Lung (tissue), 12 donors: Measurements from ENCODE around the gene HTR1D. TPM values are rescaled to one million over a fixed set of nuclear protein-coding genes. Genes with fewer than 3 reads are reported as not detected.
A peak's percentile ranks its signal among the peaks of the same experiment; 100 is the strongest.
"Not testable (repeated sequence)": the region's sequence is repeated elsewhere in the genome, so short reads cannot be mapped to it uniquely, and the experiment has no call there.

ENCODE experiments used
- ATAC-seq: fragments of 200-7000 bp; cut with Tn5 transposase; one replicate; pipeline ENCODE4 v1.9.1; 2020; ENCODE audit warnings: moderate number of reproducible peaks; ENCODE audit not compliant: insufficient read depth, low FRiP score
- DNase-seq, 3 donors: peaks; one replicate each; pipeline ENCODE4 v3.0.0-alpha.2; 2013 to 2017
- H3K27ac ChIP-seq, 2 donors: one replicate each; pipeline ENCODE4 v1.5.1; 2013; ENCODE audit warnings: mild to moderate bottlenecking in 2 of 2, moderate library complexity in 2 of 2, control low read depth in 1 of 2, inconsistent platforms in 1 of 2, low read depth in 1 of 2, low read length in 1 of 2
- H3K27me3 ChIP-seq, 3 donors: one replicate each; pipeline ENCODE4 v1.5.1; 2013; ENCODE audit warnings: low read length in 2 of 3; ENCODE audit not compliant: control insufficient read depth in 3 of 3, insufficient read depth in 3 of 3
- H3K36me3 ChIP-seq, 4 donors: one replicate each; pipeline ENCODE4 v1.5.1; 2013; ENCODE audit warnings: low read length in 4 of 4, mild to moderate bottlenecking in 1 of 4, moderate library complexity in 1 of 4; ENCODE audit not compliant: control insufficient read depth in 4 of 4, insufficient read depth in 4 of 4
- H3K4me1 ChIP-seq, 5 donors: one replicate each; pipeline ENCODE4 v1.5.1; 2013; ENCODE audit warnings: low read length in 5 of 5, mild to moderate bottlenecking in 2 of 5, moderate library complexity in 1 of 5; ENCODE audit not compliant: control insufficient read depth in 5 of 5, insufficient read depth in 5 of 5
- H3K4me3 ChIP-seq: one replicate; pipeline ENCODE4 v1.5.1; 2013; ENCODE audit warnings: mild to moderate bottlenecking, control low read depth, moderate library complexity
- H3K9ac ChIP-seq, 2 donors: one replicate each; pipeline ENCODE4 v1.5.1; 2013; ENCODE audit warnings: low read length in 2 of 2, control low read depth in 1 of 2; ENCODE audit not compliant: insufficient read depth in 1 of 2
- H3K9me3 ChIP-seq, 4 donors: one replicate each; pipeline ENCODE4 v1.5.1; 2013; ENCODE audit warnings: low read length in 3 of 4, mild to moderate bottlenecking in 1 of 4, moderate library complexity in 1 of 4; ENCODE audit not compliant: control insufficient read depth in 4 of 4, insufficient read depth in 3 of 4
- WGBS, 2 donors: extraction: QIAGEN DNeasy Blood & Tissue Kit; methylation state at CpG; one replicate each; pipeline ENCODE4 v1.1.7; 2013; 5-methylcytosine and 5-hydroxymethylcytosine counted together
- polyA plus RNA-seq, 2 donors: library from polyadenylated mRNA; stranded (reverse); fragments of 200-250 nt; gene quantifications; one replicate each; pipeline ENCODE4 v1.2.1, GENCODE V29; 2013
- total RNA-seq, 2 donors: library from RNA; depleted of rRNA in 1 of 2; stranded (reverse); fragments of >200 nt in 1 of 2; gene quantifications; one replicate each; pipeline ENCODE4 v1.2.1, GENCODE V29; 2014 to 2021
- TF ChIP-seq, protein P1 (sequence below): IDR thresholded peaks from 2 replicates; pipeline ENCODE4 v1.5.1; 2012; ENCODE audit warnings: mild to moderate bottlenecking; ENCODE audit errors: control extremely low read depth, extremely low read depth
- donor health status: control.
- donor health status: control.
- donor health status: Bipolar disorder and iron deficiency.
- donor health status: healthy.
- donor health status: DM: yes; HTN: yes; CAD: no.

Gene HTR1D
- total and polyA plus RNA-seq, 4 donors: 0.18 to 0.30 (median 0.25) TPM; not detected in 1

DNA sequence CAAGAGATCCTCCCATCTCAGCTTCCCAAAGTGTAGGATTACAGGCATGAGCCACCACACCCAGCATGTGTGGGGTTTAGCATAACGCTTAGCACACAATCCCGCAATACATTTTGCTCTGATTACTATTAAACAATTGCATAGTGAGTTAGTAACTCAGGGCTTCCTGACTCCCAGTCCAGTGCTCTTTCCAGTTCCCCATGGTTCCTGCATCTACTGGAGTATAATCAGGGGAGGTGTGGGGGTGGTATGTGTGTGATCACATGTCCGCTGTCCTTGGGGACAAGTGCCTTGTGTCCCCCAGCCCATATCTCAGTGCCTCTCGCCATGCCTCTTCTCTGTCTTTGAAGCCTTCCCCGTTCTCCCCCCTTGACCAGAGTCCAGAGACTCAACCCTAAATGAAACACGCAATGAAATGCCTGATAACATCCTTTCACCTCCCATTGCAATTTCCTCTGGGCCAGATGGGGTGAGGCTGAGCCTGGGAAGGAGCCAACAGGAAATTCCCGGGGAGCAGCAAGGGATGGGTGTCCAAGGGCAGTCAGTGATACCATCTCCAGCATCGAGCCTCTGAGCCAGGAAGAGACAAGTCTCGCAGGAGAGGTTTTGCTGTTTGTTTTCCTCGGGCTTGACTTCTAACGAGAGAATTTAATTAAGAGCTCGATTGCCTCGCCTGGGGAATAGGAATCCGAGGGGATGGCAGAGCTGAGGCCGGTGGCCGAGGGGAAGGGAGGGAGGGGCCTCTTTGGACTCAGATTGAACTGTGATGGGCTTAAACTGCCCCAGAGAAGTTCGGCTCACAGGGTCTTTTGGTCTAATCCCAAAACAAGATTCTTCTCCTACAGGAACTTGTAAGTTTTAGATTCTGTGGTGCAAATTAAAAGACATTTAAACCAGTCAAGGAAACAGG is 7.7 kb upstream of the HTR1D start:
- Histone ChIP-seq H3K27me3 (peaks cover 0 to 9% (median 3%) of the 10 kb centered on the region in 3 donors), H3K4me3 (no peak overlapping the region), H3K36me3 (no peaks in the 10 kb centered on the region), H3K9ac (no peak overlapping the region), H3K9me3 (no peaks in the 10 kb centered on the region), H3K27ac (peak overlapping the region in 1 of 2 donors; percentile 81), H3K4me1 (peaks cover 0 to 8% (median 4%) of the 10 kb centered on the region in 5 donors)
- DNase-seq (peak; percentile 45 to 55 (median 55)), ATAC-seq (no peak)
- WGBS, 2 donors: 32 to 48% methylated on average over 17 of the region's 17 CpGs
- TF ChIP-seq, protein P1, sequence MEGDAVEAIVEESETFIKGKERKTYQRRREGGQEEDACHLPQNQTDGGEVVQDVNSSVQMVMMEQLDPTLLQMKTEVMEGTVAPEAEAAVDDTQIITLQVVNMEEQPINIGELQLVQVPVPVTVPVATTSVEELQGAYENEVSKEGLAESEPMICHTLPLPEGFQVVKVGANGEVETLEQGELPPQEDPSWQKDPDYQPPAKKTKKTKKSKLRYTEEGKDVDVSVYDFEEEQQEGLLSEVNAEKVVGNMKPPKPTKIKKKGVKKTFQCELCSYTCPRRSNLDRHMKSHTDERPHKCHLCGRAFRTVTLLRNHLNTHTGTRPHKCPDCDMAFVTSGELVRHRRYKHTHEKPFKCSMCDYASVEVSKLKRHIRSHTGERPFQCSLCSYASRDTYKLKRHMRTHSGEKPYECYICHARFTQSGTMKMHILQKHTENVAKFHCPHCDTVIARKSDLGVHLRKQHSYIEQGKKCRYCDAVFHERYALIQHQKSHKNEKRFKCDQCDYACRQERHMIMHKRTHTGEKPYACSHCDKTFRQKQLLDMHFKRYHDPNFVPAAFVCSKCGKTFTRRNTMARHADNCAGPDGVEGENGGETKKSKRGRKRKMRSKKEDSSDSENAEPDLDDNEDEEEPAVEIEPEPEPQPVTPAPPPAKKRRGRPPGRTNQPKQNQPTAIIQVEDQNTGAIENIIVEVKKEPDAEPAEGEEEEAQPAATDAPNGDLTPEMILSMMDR: no peak

DNA sequence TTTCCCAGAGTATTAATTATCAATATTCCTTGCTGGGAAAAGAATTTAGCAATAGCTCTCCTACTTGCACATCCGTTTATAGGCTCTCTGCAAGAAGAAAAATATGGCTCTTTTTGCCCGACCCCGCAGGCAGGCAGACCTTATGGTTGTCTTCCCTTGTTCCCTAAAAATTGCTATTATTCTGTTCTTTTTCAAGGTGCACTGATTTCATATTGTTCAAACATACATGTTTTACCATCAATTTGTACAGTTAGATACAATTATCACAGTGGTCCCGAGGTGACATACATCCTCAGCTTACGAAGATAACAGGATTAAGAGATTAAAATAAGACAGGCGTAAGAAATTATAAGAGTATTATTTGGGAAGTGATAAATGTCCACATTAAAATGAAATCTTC is 6.7 kb upstream of the HTR1D start:
- not testable (repeated sequence) for H3K27ac ChIP-seq, H3K36me3 ChIP-seq, DNase-seq, H3K4me1 ChIP-seq, ATAC-seq, H3K4me3 ChIP-seq, H3K9ac ChIP-seq, H3K9me3 ChIP-seq
- WGBS, 2 donors: 77 to 78% methylated on average over 6 of the region's 6 CpGs
- H3K27me3 ChIP-seq: peaks cover 0 to 15% (median 5%) of the 10 kb centered on the region in 3 donors

DNA sequence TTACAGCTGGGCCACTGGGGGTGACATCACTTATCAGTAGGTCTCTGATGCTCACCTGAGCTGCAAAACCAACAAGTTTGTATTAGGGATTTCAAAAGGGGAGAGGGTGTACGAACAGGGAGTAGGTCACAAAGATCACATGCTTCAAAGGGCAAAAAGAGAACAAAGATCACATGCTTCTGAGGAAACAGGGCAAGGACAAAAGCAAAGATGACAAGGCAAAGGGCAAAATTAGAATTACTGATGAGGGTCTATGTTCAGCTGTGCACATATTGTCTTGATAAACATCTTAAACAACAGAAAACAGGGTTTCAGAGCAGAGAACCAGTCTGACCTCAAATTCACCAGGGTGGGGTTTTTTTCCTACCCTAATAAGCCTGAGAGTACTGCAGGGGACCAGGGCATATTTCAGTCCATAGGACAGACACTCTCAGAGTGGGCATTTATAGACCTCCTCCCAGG is 6.2 kb upstream of the HTR1D start:
- H3K9ac ChIP-seq, H3K27ac ChIP-seq, DNase-seq, H3K36me3 ChIP-seq, ATAC-seq, H3K4me3 ChIP-seq, H3K4me1 ChIP-seq, H3K9me3 ChIP-seq: not testable (repeated sequence)
- peaks cover 0 to 16% (median 7%) of the 10 kb centered on the region in 3 donors for H3K27me3 ChIP-seq
- WGBS, 2 donors: 29 to 71% methylated on average over 1 of the region's 1 CpG

DNA sequence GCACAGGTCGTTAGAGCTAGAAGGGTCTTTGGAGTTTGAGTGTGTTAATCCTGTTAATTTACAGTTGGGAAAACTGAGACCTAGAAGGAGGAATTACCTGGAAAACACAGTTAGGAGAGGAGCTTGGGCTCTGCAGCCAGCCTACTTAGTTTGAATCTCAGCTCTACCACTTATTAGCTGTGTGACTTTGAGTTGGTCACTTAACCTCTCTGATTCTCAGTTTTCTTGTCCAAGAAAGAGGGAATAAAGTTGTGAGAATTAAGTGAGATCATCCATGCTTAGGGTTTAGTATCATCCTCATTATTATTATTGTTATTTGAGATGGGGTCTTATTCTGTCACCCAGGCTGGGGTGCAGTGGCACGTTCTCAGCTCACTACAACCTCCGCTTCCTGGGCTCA is 5.4 kb upstream of the HTR1D start:
- H3K4me3 ChIP-seq: no peak overlapping the region

More for the DNA sequence above, 5.4 kb upstream of the HTR1D start:
- no peaks in the 10 kb centered on the region for H3K36me3 ChIP-seq
- no peaks in the 10 kb centered on the region for H3K9me3 ChIP-seq
- 80 to 85% methylated on average over 3 of the region's 3 CpGs for WGBS, 2 donors
- H3K27me3 ChIP-seq: peaks cover 0 to 22% (median 12%) of the 10 kb centered on the region in 3 donors
- no peak overlapping the region for H3K27ac ChIP-seq
- H3K4me1 ChIP-seq: peaks cover 0 to 8% (median 4%) of the 10 kb centered on the region in 5 donors
- TF ChIP-seq, protein P1: no peak
- ATAC-seq (no peak), DNase-seq (no peak)
- no peak overlapping the region for H3K9ac ChIP-seq
